Suprapubic skin (tissue), 4 donors: Measurements from ENCODE around the gene RRP1B. TPM values are rescaled to one million over a fixed set of nuclear protein-coding genes. Genes with fewer than 3 reads are reported as not detected.

Source experiments
- DNase-seq, 2 donors: peaks; one replicate each; pipeline ENCODE4 v3.0.0-alpha.2; 2019; ENCODE audit warnings: low spot score in 2 of 2
- H3K27ac ChIP-seq: fragments of 200-600 bp; sonication (generic); one replicate; pipeline ENCODE4 v1.5.1; 2019
- H3K27me3 ChIP-seq: fragments of 200-600 bp; sonication (generic); one replicate; pipeline ENCODE4 v1.5.1; 2019
- H3K36me3 ChIP-seq: fragments of 200-600 bp; sonication (generic); one replicate; pipeline ENCODE4 v1.5.1; 2019
- H3K4me1 ChIP-seq: fragments of 200-600 bp; sonication (generic); one replicate; pipeline ENCODE4 v1.5.1; 2019
- H3K4me3 ChIP-seq: fragments of 200-600 bp; sonication (generic); one replicate; pipeline ENCODE4 v1.5.1; 2019; ENCODE audit warnings: mild to moderate bottlenecking
- H3K9me3 ChIP-seq: fragments of 200-600 bp; sonication (generic); one replicate; pipeline ENCODE4 v1.5.1; 2019
- EP300 ChIP-seq: sonication (generic); formaldehyde crosslinking; IDR thresholded peaks from one replicate; pipeline ENCODE4 v1.6.1; 2017; ENCODE audit warnings: antibody characterized with exemption
- POLR2A ChIP-seq, 2 donors: fragments of 450-650 bp; IDR thresholded peaks; one replicate each; pipeline ENCODE4 v1.6.1; 2017; ENCODE audit warnings: antibody characterized with exemption in 2 of 2, mild to moderate bottlenecking in 2 of 2, moderate library complexity in 2 of 2
- POLR2AphosphoS5 ChIP-seq, 3 donors: sonication (generic); formaldehyde crosslinking; IDR thresholded peaks; one replicate each; pipeline ENCODE4 v1.6.1; 2017; ENCODE audit warnings: antibody characterized with exemption in 3 of 3
- WGBS: methylation state at CpG from one replicate; pipeline ENCODE4 v1.1.5; 2018; 5-methylcytosine and 5-hydroxymethylcytosine counted together
- total RNA-seq, 4 donors: library from RNA; depleted of rRNA; stranded (reverse); fragments of >200 nt; gene quantifications; one replicate each; pipeline ENCODE4 v1.1.0, GENCODE V29; 2016
- TF ChIP-seq, protein P1 (sequence below), 2 donors: fragments of 200-600 bp in 1 of 2; fragments of 450-650 bp in 1 of 2; sonication (generic) in 1 of 2; IDR thresholded peaks; one replicate each; pipeline ENCODE4 v1.5.1; 2016 to 2019; ENCODE audit warnings: antibody characterized with exemption in 2 of 2, mild to moderate bottlenecking in 1 of 2, moderate library complexity in 1 of 2

Gene RRP1B
- total RNA-seq, 4 donors from 2014 or later: 19.1 to 25.1 (median 23.3) TPM

DNA sequence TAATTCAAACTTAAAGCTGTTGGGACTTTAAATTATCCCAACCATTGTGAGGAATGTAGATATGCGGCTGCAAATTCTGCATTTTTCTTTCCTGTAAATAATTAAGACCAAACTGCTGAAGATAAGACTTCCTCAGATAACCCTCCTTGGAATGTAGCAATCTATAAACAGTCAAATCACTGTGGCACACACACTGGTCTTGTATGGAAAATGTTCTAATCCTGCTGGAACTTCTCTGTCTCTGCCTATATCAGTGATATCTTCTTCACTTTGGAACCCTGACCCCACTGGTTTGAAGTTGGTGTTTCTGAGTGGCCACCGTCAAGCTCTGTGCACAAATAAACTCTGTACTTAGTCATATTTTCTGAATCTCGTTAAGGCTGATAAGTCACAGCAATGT is 33.0 kb upstream of the RRP1B start:
- H3K36me3 ChIP-seq: no peaks in the 10 kb centered on the region
- WGBS: 61% methylated on average over 3 of the region's 3 CpGs

DNA sequence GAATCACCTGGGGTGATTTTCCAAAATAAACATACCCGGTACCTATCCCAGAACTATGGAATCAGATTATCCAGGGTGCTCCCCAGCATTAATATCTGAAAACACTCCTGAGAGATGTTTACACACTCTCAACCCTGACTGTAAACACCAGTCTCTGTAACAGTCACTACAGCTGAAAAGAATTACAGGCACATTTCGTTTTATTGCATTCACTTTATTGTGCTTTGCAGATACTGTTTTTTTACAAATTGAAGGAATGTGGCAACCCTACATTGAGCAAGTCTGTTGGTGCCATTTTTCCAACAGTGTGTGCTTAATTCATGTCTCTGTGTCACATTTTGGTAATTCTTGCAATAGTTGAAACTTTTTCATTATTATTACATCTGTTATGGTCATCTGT is 31.8 kb upstream of the RRP1B start:
- 57% methylated on average over 2 of the region's 2 CpGs for WGBS
- H3K27ac ChIP-seq: no peak overlapping the region
- TF ChIP-seq POLR2AphosphoS5 (IDR thresholded peaks at IDR 0.05): no peak
- no peak for TF ChIP-seq POLR2A (IDR thresholded peaks at IDR 0.05)
- TF ChIP-seq EP300: no peak
- TF ChIP-seq, protein P1, sequence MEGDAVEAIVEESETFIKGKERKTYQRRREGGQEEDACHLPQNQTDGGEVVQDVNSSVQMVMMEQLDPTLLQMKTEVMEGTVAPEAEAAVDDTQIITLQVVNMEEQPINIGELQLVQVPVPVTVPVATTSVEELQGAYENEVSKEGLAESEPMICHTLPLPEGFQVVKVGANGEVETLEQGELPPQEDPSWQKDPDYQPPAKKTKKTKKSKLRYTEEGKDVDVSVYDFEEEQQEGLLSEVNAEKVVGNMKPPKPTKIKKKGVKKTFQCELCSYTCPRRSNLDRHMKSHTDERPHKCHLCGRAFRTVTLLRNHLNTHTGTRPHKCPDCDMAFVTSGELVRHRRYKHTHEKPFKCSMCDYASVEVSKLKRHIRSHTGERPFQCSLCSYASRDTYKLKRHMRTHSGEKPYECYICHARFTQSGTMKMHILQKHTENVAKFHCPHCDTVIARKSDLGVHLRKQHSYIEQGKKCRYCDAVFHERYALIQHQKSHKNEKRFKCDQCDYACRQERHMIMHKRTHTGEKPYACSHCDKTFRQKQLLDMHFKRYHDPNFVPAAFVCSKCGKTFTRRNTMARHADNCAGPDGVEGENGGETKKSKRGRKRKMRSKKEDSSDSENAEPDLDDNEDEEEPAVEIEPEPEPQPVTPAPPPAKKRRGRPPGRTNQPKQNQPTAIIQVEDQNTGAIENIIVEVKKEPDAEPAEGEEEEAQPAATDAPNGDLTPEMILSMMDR (IDR thresholded peaks at IDR 0.05): no peak
- no peaks in the 10 kb centered on the region for H3K4me1 ChIP-seq
- no peaks in the 10 kb centered on the region for H3K27me3 ChIP-seq
- no peak for DNase-seq
- peaks cover 6% of the 10 kb centered on the region for H3K9me3 ChIP-seq
- H3K36me3 ChIP-seq: no peaks in the 10 kb centered on the region
- H3K4me3 ChIP-seq: no peak overlapping the region

More for the DNA sequence above, 33.0 kb upstream of the RRP1B start:
- H3K27ac ChIP-seq: no peak overlapping the region
- H3K9me3 ChIP-seq: peaks cover 6% of the 10 kb centered on the region
- H3K27me3 ChIP-seq: no peaks in the 10 kb centered on the region
- no peaks in the 10 kb centered on the region for H3K4me1 ChIP-seq
- TF ChIP-seq POLR2A (IDR thresholded peaks at IDR 0.05) (no peak), POLR2AphosphoS5 (IDR thresholded peaks at IDR 0.05) (no peak), EP300 (no peak)
- TF ChIP-seq, protein P1 (IDR thresholded peaks at IDR 0.05): no peak
- no peak overlapping the region for H3K4me3 ChIP-seq
- no peak for DNase-seq

DNA sequence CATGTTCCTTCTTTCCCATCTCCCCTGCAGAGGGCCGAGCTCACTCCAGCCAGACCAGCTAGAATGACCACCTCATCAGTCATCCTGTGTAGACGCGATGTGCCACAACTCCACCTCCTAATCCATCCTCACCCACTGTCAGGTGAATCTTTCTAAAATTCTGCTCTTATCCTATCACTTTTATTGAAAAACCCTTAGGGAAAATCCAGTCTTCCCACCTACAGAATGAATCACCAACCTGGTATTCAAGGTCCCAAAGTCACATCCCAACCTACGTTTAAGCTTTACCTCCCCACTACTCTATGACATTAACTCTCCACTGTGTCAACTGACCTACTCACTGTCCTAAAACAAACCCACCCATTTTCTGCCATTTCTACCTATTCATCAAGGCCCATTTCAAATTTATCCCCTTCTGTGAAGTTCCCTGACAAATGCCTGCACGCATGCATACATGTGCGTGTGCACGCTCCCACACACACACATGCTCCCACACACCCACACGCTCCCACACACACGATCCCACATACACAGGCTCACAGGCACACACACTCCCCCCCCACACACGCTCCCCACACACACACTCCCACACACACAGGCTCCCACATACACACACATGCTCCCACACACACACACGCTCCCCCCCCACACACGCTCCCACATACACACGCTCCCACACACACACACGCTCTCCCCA is 27.8 kb upstream of the RRP1B start:
- TF ChIP-seq POLR2A (IDR thresholded peaks at IDR 0.05) (no peak), EP300 (no peak), POLR2AphosphoS5 (IDR thresholded peaks at IDR 0.05) (no peak)
- TF ChIP-seq, protein P1 (IDR thresholded peaks at IDR 0.05): no peak
- Histone ChIP-seq H3K27me3 (no peaks in the 10 kb centered on the region), H3K36me3 (no peaks in the 10 kb centered on the region), H3K9me3 (peaks cover 6% of the 10 kb centered on the region), H3K4me3 (no peak overlapping the region), H3K27ac (no peak overlapping the region), H3K4me1 (no peaks in the 10 kb centered on the region)
- 91% methylated on average over 14 of the region's 14 CpGs for WGBS
- no peak for DNase-seq

DNA sequence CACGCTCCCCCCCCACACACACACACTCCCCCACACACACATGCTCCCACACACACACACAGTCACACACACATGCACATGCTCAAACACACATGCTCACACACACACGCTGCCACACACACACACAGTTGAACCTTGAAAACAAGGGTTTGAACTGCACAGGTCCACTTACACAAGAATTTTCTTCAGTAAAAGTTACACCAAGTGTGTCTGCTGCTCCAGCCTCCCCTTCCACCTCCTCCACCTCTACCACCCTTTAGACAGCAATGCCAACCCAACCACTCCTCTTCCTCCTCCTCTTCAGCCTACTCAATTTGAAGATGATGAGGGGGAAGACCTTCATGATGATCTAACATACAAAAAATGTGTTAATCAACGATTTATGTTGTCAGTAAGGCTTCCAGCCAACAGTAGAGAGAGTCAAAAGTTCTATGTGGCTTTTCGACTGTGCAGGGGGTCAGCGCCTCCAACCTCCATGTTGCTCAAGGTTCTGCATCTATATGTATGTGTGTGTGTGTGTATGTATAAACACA is 26.9 kb upstream of the RRP1B start:
- WGBS: 81% methylated on average over 5 of the region's 5 CpGs
- Histone ChIP-seq H3K4me3 (no peak overlapping the region), H3K9me3 (peaks cover 6% of the 10 kb centered on the region), H3K36me3 (no peaks in the 10 kb centered on the region), H3K27me3 (no peaks in the 10 kb centered on the region), H3K4me1 (no peaks in the 10 kb centered on the region), H3K27ac (no peak overlapping the region)
- TF ChIP-seq POLR2A (IDR thresholded peaks at IDR 0.05): no peak
- no peak for TF ChIP-seq POLR2AphosphoS5 (IDR thresholded peaks at IDR 0.05)
- TF ChIP-seq EP300: no peak
- TF ChIP-seq, protein P1 (IDR thresholded peaks at IDR 0.05): no peak
- DNase-seq: no peak

DNA sequence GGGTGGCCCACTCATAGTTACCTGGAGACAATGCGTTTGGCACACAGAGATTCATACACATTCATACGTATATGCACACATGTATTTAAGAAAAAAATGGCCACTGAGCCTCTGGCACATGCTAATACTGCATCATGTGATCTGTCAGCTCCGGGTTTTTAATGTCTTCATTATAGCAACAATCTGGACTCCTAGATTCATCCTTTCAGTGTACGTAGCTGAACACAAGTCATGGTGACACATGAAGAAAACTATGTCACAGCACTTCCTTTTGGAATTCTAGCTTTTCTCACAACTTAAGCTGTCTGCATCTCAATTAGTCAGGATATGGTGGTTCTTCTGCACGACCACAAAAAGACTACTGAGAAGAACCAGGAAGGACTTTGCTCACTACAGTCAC is 24.7 kb upstream of the RRP1B start:
- no peaks in the 10 kb centered on the region for H3K27me3 ChIP-seq
- WGBS: 69% methylated on average over 5 of the region's 5 CpGs
- no peak overlapping the region for H3K4me3 ChIP-seq
- H3K9me3 ChIP-seq: no peaks in the 10 kb centered on the region
- no peak for DNase-seq
- no peak overlapping the region for H3K27ac ChIP-seq
- no peaks in the 10 kb centered on the region for H3K36me3 ChIP-seq
- H3K4me1 ChIP-seq: no peaks in the 10 kb centered on the region
- TF ChIP-seq POLR2AphosphoS5 (IDR thresholded peaks at IDR 0.05) (no peak), POLR2A (IDR thresholded peaks at IDR 0.05) (no peak), EP300 (no peak)
- TF ChIP-seq, protein P1 (IDR thresholded peaks at IDR 0.05): no peak
